SU-DHL-6 (cell line): ENCODE measurements around the gene UBALD2.

Source experiments
- CTCF ChIP-seq: fragments of 200-600 bp; sonication (generic); IDR thresholded peaks from one replicate; pipeline ENCODE4 v1.5.1; 2017; ENCODE audit warnings: antibody characterized with exemption, mild to moderate bottlenecking, low read length, moderate library complexity; ENCODE audit not compliant: insufficient read depth, poor library complexity, severe bottlenecking
- EZH2phosphoT487 ChIP-seq: fragments of 200-600 bp; sonication (generic), shearing (Covaris generic); conservative IDR thresholded peaks from 2 replicates; pipeline ENCODE4 v1.6.1; 2018; ENCODE audit warnings: mild to moderate bottlenecking, antibody characterized with exemption, low read length, moderate library complexity, mixed read lengths

GRCh38 chr17:76278952-76279741 lies 14.0 kb downstream of the UBALD2 start:
- TF ChIP-seq CTCF = peak; percentile 94
- no peak for TF ChIP-seq EZH2phosphoT487
